ENCODE measurements around the gene BMF.
"Not testable (repeated sequence)": the region's sequence is repeated elsewhere in the genome, so short reads cannot be mapped to it uniquely, and the experiment has no call there.

BMF gene

DNA sequence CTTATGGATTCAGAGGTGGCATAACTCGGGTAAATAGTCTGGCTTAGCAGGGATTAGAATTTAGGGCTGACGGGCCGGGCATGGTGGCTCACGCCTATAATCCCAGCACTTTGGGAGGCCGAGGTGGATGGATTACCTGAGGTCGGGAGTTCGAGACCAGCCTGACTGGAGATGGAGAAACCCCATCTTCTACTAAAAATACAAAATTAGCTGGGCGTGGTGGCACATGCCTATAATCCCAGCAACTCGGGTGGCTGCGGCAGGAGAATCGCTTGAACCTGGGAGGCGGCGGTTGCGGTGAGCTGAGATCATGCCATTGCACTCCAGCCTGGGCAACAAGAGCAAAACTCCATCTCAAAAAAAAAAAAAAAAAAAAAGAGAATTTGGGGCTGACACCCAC is 6.4 kb upstream of the BMF start:
- H3K4me3 Mint-ChIP-seq; H3K27me3 Mint-ChIP-seq; DNase-seq; ATAC-seq; H3K36me3 Mint-ChIP-seq (ENCODE audit: low read depth); H3K9me3 Mint-ChIP-seq: not testable (repeated sequence)
- Mint-ChIP-seq H3K27ac (peak overlapping the region; percentile 76), H3K4me1 (peaks cover 15% of the 10 kb centered on the region)

DNA sequence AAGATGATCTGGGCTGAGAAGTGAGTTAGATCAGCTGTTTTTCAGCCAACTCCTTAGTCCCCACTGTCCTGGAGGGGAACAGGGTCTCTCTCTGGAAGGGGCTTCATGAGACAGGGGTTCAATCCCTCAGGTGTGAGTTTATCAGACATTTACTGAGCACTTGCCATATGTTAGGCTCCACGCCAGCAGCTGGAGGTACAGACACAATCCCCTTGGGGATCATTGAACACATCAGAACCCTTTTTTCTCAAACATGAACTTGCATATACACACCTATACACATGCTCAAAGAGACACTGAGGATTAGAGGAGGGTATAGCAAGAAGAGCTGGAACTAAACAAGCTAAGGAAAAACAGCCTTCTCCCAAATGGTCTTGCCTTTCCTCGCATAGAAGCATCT is 5.5 kb upstream of the BMF start:
- Mint-ChIP-seq H3K9me3 (no peaks in the 10 kb centered on the region), H3K27me3 (peaks cover 11% of the 10 kb centered on the region), H3K27ac (no peak overlapping the region), H3K4me3 (no peak overlapping the region), H3K36me3 (ENCODE audit: low read depth) (no peaks in the 10 kb centered on the region), H3K4me1 (peaks cover 15% of the 10 kb centered on the region)
- DNase-seq (no peak), ATAC-seq (no peak)

GRCh38 chr15:40112789-40113188 is 4.1 kb upstream of the BMF start:
- peaks cover 23% of the 10 kb centered on the region for H3K4me1 Mint-ChIP-seq
- H3K27ac Mint-ChIP-seq: no peak overlapping the region

GRCh38 chr15:40111888-40112287 is 3.2 kb upstream of the BMF start:
- DNase-seq (no peak), ATAC-seq (no peak)
- H3K27ac Mint-ChIP-seq: no peak overlapping the region
- H3K36me3 Mint-ChIP-seq (ENCODE audit: low read depth): no peaks in the 10 kb centered on the region
- H3K4me3 Mint-ChIP-seq: no peak overlapping the region
- H3K27me3 Mint-ChIP-seq: peaks cover 11% of the 10 kb centered on the region
- H3K4me1 Mint-ChIP-seq: peaks cover 30% of the 10 kb centered on the region
- H3K9me3 Mint-ChIP-seq: no peaks in the 10 kb centered on the region

More at GRCh38 chr15:40112789-40113188, 4.1 kb upstream of the BMF start:
- Mint-ChIP-seq H3K9me3 (no peaks in the 10 kb centered on the region), H3K4me3 (no peak overlapping the region), H3K27me3 (peaks cover 11% of the 10 kb centered on the region), H3K36me3 (ENCODE audit: low read depth) (no peaks in the 10 kb centered on the region)
- DNase-seq: no peak
- ATAC-seq: no peak

DNA sequence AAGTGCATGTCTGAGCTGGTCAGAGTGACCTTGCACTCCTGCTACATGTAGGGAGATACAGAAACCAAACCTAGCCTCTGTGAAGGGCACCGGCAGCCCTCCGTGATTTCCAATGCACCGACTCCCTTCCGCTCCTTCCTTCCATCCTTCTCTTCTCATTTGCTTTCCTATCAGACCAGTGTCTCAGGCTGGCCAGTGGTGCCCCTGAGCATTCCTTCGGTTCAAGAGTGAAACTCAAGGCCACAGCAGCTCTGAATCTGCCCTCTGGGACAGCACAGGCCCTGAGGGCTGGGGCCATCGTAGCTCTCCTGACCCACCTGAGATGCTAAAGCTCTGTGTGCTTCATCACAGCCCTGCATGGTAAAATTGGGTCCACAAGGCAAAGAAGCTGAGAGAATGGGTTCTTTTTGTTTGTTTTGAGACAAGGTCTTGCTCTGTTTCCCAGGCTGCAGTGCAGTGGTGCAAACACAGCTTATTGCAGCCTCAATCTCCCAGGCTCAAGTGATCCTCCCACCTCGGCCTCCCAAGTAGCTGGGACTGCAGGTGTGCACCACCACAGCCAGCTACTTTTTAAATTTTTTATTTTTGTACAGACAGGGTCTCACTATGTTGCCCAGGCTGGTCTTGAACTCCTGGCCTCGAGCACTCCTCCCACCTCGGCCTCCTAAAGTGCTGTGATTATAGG is 2.3 kb upstream of the BMF start:
- peaks cover 34% of the 10 kb centered on the region for H3K4me1 Mint-ChIP-seq
- H3K27ac Mint-ChIP-seq: no peak overlapping the region
- ATAC-seq: no peak
- H3K36me3 Mint-ChIP-seq (ENCODE audit: low read depth): no peaks in the 10 kb centered on the region
- no peak for DNase-seq
- peaks cover 11% of the 10 kb centered on the region for H3K27me3 Mint-ChIP-seq
- no peak overlapping the region for H3K4me3 Mint-ChIP-seq
- H3K9me3 Mint-ChIP-seq: no peaks in the 10 kb centered on the region

DNA sequence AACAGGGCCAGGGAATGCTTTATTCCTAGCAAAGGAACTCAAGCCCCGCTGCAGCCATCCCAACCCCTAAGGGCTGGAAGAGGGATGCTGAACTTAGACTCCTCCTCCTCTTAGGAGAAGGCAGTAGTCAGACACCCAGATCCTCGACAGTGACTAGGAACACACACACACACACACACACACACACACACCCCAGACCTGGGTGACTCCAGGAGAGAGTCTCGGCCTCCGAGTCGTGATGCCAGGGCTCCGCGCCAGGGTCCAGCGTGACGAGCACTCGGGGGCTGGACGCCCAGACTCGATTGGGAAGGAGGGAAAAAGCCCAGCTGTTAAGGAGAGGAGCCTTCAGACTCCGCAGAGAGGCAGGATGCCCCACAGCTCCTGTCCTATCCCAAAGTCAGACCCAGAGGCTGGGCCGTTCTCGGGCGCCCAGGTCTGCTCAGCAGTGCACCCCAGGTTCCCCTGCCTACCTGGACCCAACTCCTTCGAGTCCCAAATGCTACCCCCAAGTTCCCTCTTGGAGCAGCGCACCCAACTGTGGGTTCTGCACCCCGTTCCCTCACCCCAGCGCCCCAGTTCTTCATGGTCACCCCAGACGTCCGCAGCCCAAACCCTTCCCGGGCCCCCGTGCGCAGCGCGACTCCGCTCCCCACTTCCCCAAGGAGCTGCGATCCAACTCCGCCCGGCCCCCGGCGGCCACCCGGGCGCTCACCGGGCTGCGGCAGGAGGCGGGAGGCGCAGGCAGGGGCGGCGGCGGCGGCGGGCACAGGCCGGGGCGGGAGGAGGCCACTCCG is 421 bp downstream of the BMF start:
- peaks cover 11% of the 10 kb centered on the region for H3K27me3 Mint-ChIP-seq
- H3K27ac Mint-ChIP-seq: peak overlapping the region; percentile 80
- H3K4me1 Mint-ChIP-seq: peaks cover 48% of the 10 kb centered on the region
- H3K36me3 Mint-ChIP-seq (ENCODE audit: low read depth): no peaks in the 10 kb centered on the region
- ATAC-seq (no peak), DNase-seq (no peak)
- peak overlapping the region; percentile 85 for H3K4me3 Mint-ChIP-seq
- no peaks in the 10 kb centered on the region for H3K9me3 Mint-ChIP-seq

GRCh38 chr15:40106203-40107161 is 2.2 kb downstream of the BMF start:
- H3K4me3 Mint-ChIP-seq: peak overlapping the region; percentile 85
- DNase-seq: no peak
- peak overlapping the region; percentile 91 for H3K27ac Mint-ChIP-seq
- peak; percentile 30 for ATAC-seq
- no peaks in the 10 kb centered on the region for H3K9me3 Mint-ChIP-seq
- peaks cover 6% of the 10 kb centered on the region for H3K27me3 Mint-ChIP-seq
- H3K36me3 Mint-ChIP-seq (ENCODE audit: low read depth): no peaks in the 10 kb centered on the region
- peaks cover 62% of the 10 kb centered on the region for H3K4me1 Mint-ChIP-seq

DNA sequence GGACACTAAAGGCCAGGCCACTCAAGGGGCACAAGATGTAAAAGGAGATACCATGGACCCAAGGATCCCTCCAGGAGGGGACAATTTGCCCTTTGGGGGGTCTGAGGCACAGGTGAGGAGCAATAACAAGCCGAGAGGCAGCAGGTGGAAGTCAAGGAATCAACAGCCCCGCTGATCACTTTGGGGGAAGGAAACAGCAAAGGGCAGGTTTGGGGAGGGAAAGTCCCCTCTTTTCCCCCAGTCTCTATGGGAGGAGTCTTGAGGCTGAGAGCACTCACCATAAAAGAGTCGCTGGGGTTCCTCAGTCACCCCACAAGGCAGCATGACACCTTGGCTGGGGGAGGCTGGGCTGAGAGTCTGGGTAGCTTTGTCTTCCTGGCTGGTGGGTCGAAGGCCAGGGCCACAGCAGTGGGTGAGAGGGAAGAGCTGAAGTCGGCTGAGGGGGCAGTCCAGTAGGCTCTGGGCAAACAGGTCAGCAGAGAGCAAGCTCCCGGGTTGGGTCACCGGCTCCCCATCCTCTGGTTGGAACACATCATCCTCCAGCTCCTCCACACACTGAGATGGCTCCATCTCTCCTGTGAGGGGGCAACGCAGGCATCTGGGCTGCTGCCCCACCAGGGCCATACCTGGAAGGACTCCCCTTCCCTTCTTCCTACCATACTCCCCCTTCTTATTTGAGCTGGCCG is 3.0 kb downstream of the BMF start:
- Mint-ChIP-seq H3K9me3 (no peaks in the 10 kb centered on the region), H3K27me3 (peaks cover 4% of the 10 kb centered on the region), H3K36me3 (ENCODE audit: low read depth) (no peaks in the 10 kb centered on the region), H3K27ac (peak overlapping the region; percentile 91), H3K4me1 (peaks cover 70% of the 10 kb centered on the region), H3K4me3 (peak overlapping the region; percentile 74)
- DNase-seq: peak; percentile 57
- peak; percentile 42 for ATAC-seq

GRCh38 chr15:40104865-40105516 is 3.7 kb downstream of the BMF start:
- peak; percentile 45 for ATAC-seq
- Mint-ChIP-seq H3K27me3 (no peaks in the 10 kb centered on the region), H3K36me3 (ENCODE audit: low read depth) (no peaks in the 10 kb centered on the region), H3K4me1 (peaks cover 77% of the 10 kb centered on the region), H3K9me3 (no peaks in the 10 kb centered on the region), H3K27ac (peak overlapping the region; percentile 91), H3K4me3 (peak overlapping the region; percentile 74)
- peak; percentile 89 for DNase-seq

GRCh38 chr15:40104296-40104864 is 4.3 kb downstream of the BMF start:
- no peaks in the 10 kb centered on the region for H3K27me3 Mint-ChIP-seq
- H3K4me1 Mint-ChIP-seq: peaks cover 83% of the 10 kb centered on the region
- no peak for DNase-seq
- peak overlapping the region; percentile 91 for H3K27ac Mint-ChIP-seq
- no peaks in the 10 kb centered on the region for H3K36me3 Mint-ChIP-seq (ENCODE audit: low read depth)
- no peak for ATAC-seq
- peak overlapping the region; percentile 74 for H3K4me3 Mint-ChIP-seq
- no peaks in the 10 kb centered on the region for H3K9me3 Mint-ChIP-seq

DNA sequence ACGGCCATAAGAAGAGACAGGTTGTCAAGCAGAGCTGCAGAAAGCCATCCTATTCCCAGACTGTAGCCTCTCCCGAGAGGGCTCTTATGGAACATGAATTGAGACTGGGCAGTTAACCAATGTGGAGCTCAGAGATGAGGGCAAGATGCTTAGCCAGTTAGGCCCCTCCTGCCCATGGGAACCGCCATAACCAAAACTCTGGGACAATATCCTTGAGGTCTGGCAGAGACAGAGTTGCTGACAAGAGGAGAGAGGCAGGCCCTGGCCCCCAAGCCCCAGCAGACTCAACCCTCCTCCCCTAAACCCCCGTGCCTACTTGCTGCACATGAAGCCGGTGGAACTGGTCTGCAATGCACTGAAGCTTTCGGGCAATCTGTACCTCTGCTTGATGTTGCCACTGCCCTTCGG is 4.8 kb downstream of the BMF start:
- Mint-ChIP-seq H3K4me1 (peaks cover 86% of the 10 kb centered on the region), H3K4me3 (no peak overlapping the region), H3K36me3 (ENCODE audit: low read depth) (no peaks in the 10 kb centered on the region), H3K9me3 (no peaks in the 10 kb centered on the region), H3K27ac (no peak overlapping the region), H3K27me3 (no peaks in the 10 kb centered on the region)
- DNase-seq: no peak
- no peak for ATAC-seq

GRCh38 chr15:40102897-40103858 is 5.5 kb downstream of the BMF start:
- Mint-ChIP-seq H3K4me3 (no peak overlapping the region), H3K27ac (no peak overlapping the region)
- ATAC-seq: no peak

More at GRCh38 chr15:40102897-40103858, 5.5 kb downstream of the BMF start:
- no peak for DNase-seq
- no peaks in the 10 kb centered on the region for H3K9me3 Mint-ChIP-seq
- no peaks in the 10 kb centered on the region for H3K36me3 Mint-ChIP-seq (ENCODE audit: low read depth)
- peaks cover 91% of the 10 kb centered on the region for H3K4me1 Mint-ChIP-seq
- H3K27me3 Mint-ChIP-seq: no peaks in the 10 kb centered on the region

All from activated naive CD8-positive, alpha-beta T cell treated with anti-CD3 and anti-CD28 coated beads, Interleukin-2, amount 50 U/mL, for 24 hours (primary cell).